Measurements from ENCODE around the gene KLF2.

- TF ChIP-seq, protein P1, sequence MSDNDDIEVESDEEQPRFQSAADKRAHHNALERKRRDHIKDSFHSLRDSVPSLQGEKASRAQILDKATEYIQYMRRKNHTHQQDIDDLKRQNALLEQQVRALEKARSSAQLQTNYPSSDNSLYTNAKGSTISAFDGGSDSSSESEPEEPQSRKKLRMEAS (IDR thresholded peaks at IDR 0.05; ENCODE audit: low read depth, low read length), result no peak
- TF ChIP-seq PAX5 (IDR thresholded peaks at IDR 0.05; ENCODE audit: borderline replicate concordance, low read depth, low read length) (no peak), CTCF (IDR thresholded peaks at IDR 0.05 in 2 of 3, conservative IDR thresholded peaks at IDR 0.05 in 1 of 3; ENCODE audit: control insufficient read depth in 2 of 3, extremely low read depth in 1 of 3, insufficient read depth in 1 of 3, low read depth in 3 of 3, low read length in 3 of 3) (no peak), CHD2 (IDR thresholded peaks at IDR 0.05; ENCODE audit: borderline replicate concordance, low read depth, low read length) (no peak), EZH2 (IDR thresholded peaks at IDR 0.05; ENCODE audit: borderline replicate concordance, control insufficient read depth, low read depth, low read length) (no peak), MXI1 (IDR thresholded peaks at IDR 0.05; ENCODE audit: low read depth, low read length) (no peak), FOXM1 (IDR thresholded peaks at IDR 0.05; ENCODE audit: low read depth, low read length) (no peak), FOS (IDR thresholded peaks at IDR 0.05; ENCODE audit: borderline replicate concordance, extremely low read depth, insufficient read length) (no peak)
Measured at GRCh38 chr19:16363133-16363851, 38.7 kb downstream of the KLF2 start.
